Smooth muscle cell (in vitro differentiated cells): ENCODE results near the gene SOAT2. TPM values are rescaled to one million over a fixed set of nuclear protein-coding genes. Genes with fewer than 3 reads are reported as not detected.

Source experiments
- DNase-seq: peaks from one replicate; lab custom pipeline; 2025; ENCODE audit not compliant: unreplicated experiment; lab: John Stamatoyannopoulos, UW
- H2AFZ ChIP-seq: fragments of 200-600 bp; sonication (generic); 2 replicates; pipeline ENCODE4 v1.6.0; 2016; ENCODE audit warnings: antibody characterized with exemption, low read depth, mild to moderate bottlenecking
- H3F3A ChIP-seq: fragments of 200-600 bp; sonication (generic); 2 replicates; pipeline ENCODE4 v1.6.0; 2017; ENCODE audit warnings: antibody characterized with exemption, low read depth
- H3K27ac ChIP-seq: fragments of 200-600 bp; sonication (generic); 2 replicates; pipeline ENCODE4 v1.5.1; 2016; ENCODE audit warnings: low read depth, mild to moderate bottlenecking
- H3K27me3 ChIP-seq: fragments of 200-600 bp; sonication (generic); 2 replicates; pipeline ENCODE4 v1.6.1; 2016; ENCODE audit warnings: low read depth, mild to moderate bottlenecking
- H3K36me3 ChIP-seq: fragments of 200-600 bp; sonication (generic); 2 replicates; pipeline ENCODE4 v1.5.1; 2016; ENCODE audit warnings: low read depth
- H3K4me1 ChIP-seq: fragments of 200-600 bp; sonication (generic); 2 replicates; pipeline ENCODE4 v1.5.1; 2016; ENCODE audit warnings: low read depth
- H3K4me2 ChIP-seq: fragments of 200-600 bp; sonication (generic); 2 replicates; pipeline ENCODE4 v1.6.0; 2016; ENCODE audit warnings: mild to moderate bottlenecking
- H3K4me3 ChIP-seq: fragments of 200-600 bp; sonication (generic); 2 replicates; pipeline ENCODE4 v1.5.1; 2016; ENCODE audit warnings: mild to moderate bottlenecking
- H3K79me2 ChIP-seq: fragments of 200-600 bp; sonication (generic); 2 replicates; pipeline ENCODE4 v1.6.0; 2016; ENCODE audit warnings: low read depth, mild to moderate bottlenecking
- H3K9ac ChIP-seq: fragments of 200-600 bp; sonication (generic); 2 replicates; pipeline ENCODE4 v1.6.0; 2016; ENCODE audit warnings: low read depth
- H3K9me3 ChIP-seq: fragments of 200-600 bp; sonication (generic); replicated peaks from 2 replicates; pipeline ENCODE4 v1.5.1; 2016; ENCODE audit warnings: low read depth
- H4K20me1 ChIP-seq: fragments of 200-600 bp; sonication (generic); 2 replicates; pipeline ENCODE4 v1.6.0; 2016; ENCODE audit warnings: low read depth
- CTCF ChIP-seq: fragments of 200-600 bp; sonication (generic); IDR thresholded peaks from 2 replicates; pipeline ENCODE4 v1.5.1; 2017; ENCODE audit warnings: borderline replicate concordance, mild to moderate bottlenecking, antibody characterized with exemption; ENCODE audit not compliant: insufficient read depth, poor library complexity, severe bottlenecking
- WGBS: methylation state at CpG from one replicate; pipeline ENCODE4 v1.1.7; 2016; ENCODE audit warnings: low lambda C conversion rate; 5-methylcytosine and 5-hydroxymethylcytosine counted together
- polyA plus RNA-seq: library from polyadenylated mRNA; unstranded; fragments of >200 nt; fragmentation: Nextera tagmentation; extraction: Ambion mirVana; gene quantifications from 2 replicates; pipeline ENCODE4 v1.2.1, GENCODE V29; 2016
- total RNA-seq: library from RNA; depleted of rRNA; stranded (reverse); fragments of >200 nt; gene quantifications from 2 replicates; pipeline ENCODE4 v1.2.3, GENCODE V29; 2014

The SOAT2 gene
- total and polyA plus RNA-seq, 2 experiments from 2014 or later: not detected

DNA sequence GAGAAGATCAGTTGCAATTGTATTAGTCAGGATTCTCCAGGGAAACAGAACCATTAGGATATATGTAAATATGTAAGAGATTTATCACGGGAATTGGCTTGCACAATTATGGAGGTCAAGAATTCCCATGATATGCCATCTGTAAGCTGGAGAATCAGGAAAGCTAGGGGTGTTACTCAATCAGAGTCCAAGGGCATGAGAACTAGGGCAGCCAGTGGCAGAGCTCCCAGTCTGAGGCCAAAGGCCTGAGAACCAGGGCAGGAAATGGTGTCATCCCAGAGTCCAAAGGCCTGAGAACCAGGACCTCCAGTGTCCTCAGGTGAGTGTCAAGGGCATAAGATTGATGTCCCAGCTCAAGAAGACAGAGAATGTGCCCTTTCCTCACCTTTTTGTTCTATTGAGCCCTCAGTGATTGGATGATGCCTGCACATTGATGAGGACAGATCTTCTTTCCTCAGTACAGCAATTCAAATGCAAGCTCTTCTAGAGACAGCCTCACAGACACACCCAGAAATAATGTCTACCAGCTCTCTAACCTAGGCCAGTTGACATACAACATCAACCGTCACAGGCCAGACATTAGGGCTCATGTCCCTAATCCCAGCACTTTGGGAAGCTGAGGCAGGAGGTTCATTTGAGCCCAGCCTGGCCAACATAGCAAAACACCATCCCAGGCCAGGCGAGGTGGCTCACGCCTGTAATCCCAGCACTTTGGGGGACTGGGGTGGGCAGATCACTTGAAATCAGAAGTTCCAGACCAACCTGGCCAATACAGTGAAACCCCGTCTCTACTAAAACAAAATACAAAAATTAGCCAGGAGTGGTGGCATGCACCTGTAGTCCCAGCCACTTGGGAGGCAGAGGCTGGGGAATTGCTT is 42.3 kb downstream of the SOAT2 start:
- H3K9ac ChIP-seq: no peak overlapping the region
- H3K9me3 ChIP-seq: no peaks in the 10 kb centered on the region
- H4K20me1 ChIP-seq: no peaks in the 10 kb centered on the region
- no peaks in the 10 kb centered on the region for H3K4me1 ChIP-seq
- no peak for DNase-seq
- WGBS: 92% methylated on average over 5 of the region's 5 CpGs
- no peak for TF ChIP-seq CTCF
- no peak overlapping the region for H3K27ac ChIP-seq
- no peak overlapping the region for H3K4me2 ChIP-seq
- H3K4me3 ChIP-seq: no peak overlapping the region
- no peaks in the 10 kb centered on the region for H3K27me3 ChIP-seq
- no peaks in the 10 kb centered on the region for H3F3A ChIP-seq
- no peak overlapping the region for H2AFZ ChIP-seq
- H3K79me2 ChIP-seq: no peaks in the 10 kb centered on the region
- no peaks in the 10 kb centered on the region for H3K36me3 ChIP-seq

GRCh38 chr12:53147181-53147580 is 43.9 kb downstream of the SOAT2 start:
- Histone ChIP-seq H3F3A (no peaks in the 10 kb centered on the region), H3K79me2 (no peaks in the 10 kb centered on the region), H3K4me2 (no peak overlapping the region), H3K27me3 (no peaks in the 10 kb centered on the region), H3K36me3 (no peaks in the 10 kb centered on the region), H3K9ac (no peak overlapping the region), H3K27ac (no peak overlapping the region), H3K9me3 (no peaks in the 10 kb centered on the region), H2AFZ (no peak overlapping the region), H3K4me1 (no peaks in the 10 kb centered on the region), H4K20me1 (no peaks in the 10 kb centered on the region), H3K4me3 (no peak overlapping the region)
- TF ChIP-seq CTCF: no peak
- WGBS: 93% methylated on average over 5 of the region's 5 CpGs
- DNase-seq: no peak

GRCh38 chr12:53147653-53148052 is 44.4 kb downstream of the SOAT2 start:
- Histone ChIP-seq H3K9me3 (no peaks in the 10 kb centered on the region), H3F3A (no peaks in the 10 kb centered on the region), H3K4me1 (no peaks in the 10 kb centered on the region), H3K27ac (no peak overlapping the region), H3K9ac (no peak overlapping the region), H2AFZ (no peak overlapping the region), H3K4me2 (no peak overlapping the region), H4K20me1 (no peaks in the 10 kb centered on the region), H3K36me3 (no peaks in the 10 kb centered on the region), H3K4me3 (no peak overlapping the region), H3K27me3 (no peaks in the 10 kb centered on the region), H3K79me2 (no peaks in the 10 kb centered on the region)
- DNase-seq: no peak
- 97% methylated on average over 15 of the region's 15 CpGs for WGBS
- TF ChIP-seq CTCF: no peak

DNA sequence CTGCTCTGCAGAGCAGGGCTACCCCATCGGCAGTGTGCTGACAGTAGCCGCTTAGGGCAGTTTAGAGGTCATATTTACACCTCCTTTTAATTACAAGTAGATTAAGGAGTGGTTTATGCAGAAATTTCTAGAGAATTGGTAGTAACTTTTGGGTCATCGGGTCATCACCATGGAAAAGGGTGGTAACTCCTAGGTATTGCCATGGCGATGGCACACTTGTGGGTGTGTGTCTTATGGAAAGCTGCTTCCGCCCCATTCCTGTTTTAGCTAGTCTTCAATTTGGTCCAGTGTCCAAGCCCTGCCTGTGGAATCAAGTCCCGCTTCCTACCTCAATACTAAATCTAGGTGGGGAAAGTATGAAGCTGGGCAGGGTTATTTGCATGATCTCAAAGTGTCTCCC is 47.8 kb downstream of the SOAT2 start:
- TF ChIP-seq CTCF: no peak
- no peaks in the 10 kb centered on the region for H3F3A ChIP-seq

More for the DNA sequence above, 47.8 kb downstream of the SOAT2 start:
- H3K9ac ChIP-seq: no peak overlapping the region
- H4K20me1 ChIP-seq: no peaks in the 10 kb centered on the region
- no peak overlapping the region for H3K4me3 ChIP-seq
- DNase-seq: no peak
- H3K4me2 ChIP-seq: no peak overlapping the region
- H3K27ac ChIP-seq: no peak overlapping the region
- H2AFZ ChIP-seq: no peak overlapping the region
- H3K9me3 ChIP-seq: no peaks in the 10 kb centered on the region
- no peaks in the 10 kb centered on the region for H3K4me1 ChIP-seq
- no peaks in the 10 kb centered on the region for H3K27me3 ChIP-seq
- no peaks in the 10 kb centered on the region for H3K36me3 ChIP-seq
- no peaks in the 10 kb centered on the region for H3K79me2 ChIP-seq
- 97% methylated on average over 6 of the region's 6 CpGs for WGBS
